KMS-11 (cell line): Measurements from ENCODE around the gene TTI1.

Experiments
- H2AFZ ChIP-seq: fragments of 200-600 bp; sonication (generic); 2 replicates; pipeline ENCODE4 v1.6.1; 2016; ENCODE audit warnings: antibody characterized with exemption, mixed run types, low read depth
- H3K27ac ChIP-seq: fragments of 200-600 bp; sonication (generic); 2 replicates; pipeline ENCODE4 v1.6.1; 2016; ENCODE audit warnings: mild to moderate bottlenecking, mixed run types
- H3K27me3 ChIP-seq: fragments of 200-600 bp; sonication (generic); 2 replicates; pipeline ENCODE4 v1.6.1; 2017; ENCODE audit warnings: mild to moderate bottlenecking, low read depth, mixed run types, moderate library complexity; ENCODE audit not compliant: insufficient read depth
- H3K36me3 ChIP-seq: fragments of 200-600 bp; sonication (generic); 2 replicates; pipeline ENCODE4 v1.6.1; 2017; ENCODE audit warnings: mild to moderate bottlenecking, mixed run types; ENCODE audit not compliant: insufficient read depth
- H3K4me1 ChIP-seq: fragments of 200-600 bp; sonication (generic); 2 replicates; pipeline ENCODE4 v1.6.1; 2016; ENCODE audit warnings: mild to moderate bottlenecking, low read depth, mixed run types; ENCODE audit not compliant: poor library complexity, severe bottlenecking
- H3K4me2 ChIP-seq: fragments of 200-600 bp; sonication (generic); 2 replicates; pipeline ENCODE4 v1.7.0; 2016; ENCODE audit warnings: mild to moderate bottlenecking, mixed run types
- H3K4me3 ChIP-seq: fragments of 200-600 bp; sonication (generic); IDR thresholded peaks from 2 replicates; pipeline ENCODE4 v1.6.1; 2017; ENCODE audit warnings: low read depth, low read length, mixed read lengths; ENCODE audit not compliant: insufficient read depth
- H3K79me2 ChIP-seq: fragments of 200-600 bp; sonication (generic); 2 replicates; pipeline ENCODE4 v1.6.1; 2016; ENCODE audit warnings: low read depth, mixed run types; ENCODE audit not compliant: insufficient read depth
- H3K9ac ChIP-seq: fragments of 200-600 bp; sonication (generic); 2 replicates; pipeline ENCODE4 v1.6.1; 2016; ENCODE audit warnings: mild to moderate bottlenecking, mixed run types
- H4K20me1 ChIP-seq: fragments of 200-600 bp; sonication (generic); 2 replicates; pipeline ENCODE4 v1.6.1; 2016; ENCODE audit warnings: mild to moderate bottlenecking, mixed run types; ENCODE audit not compliant: insufficient read depth
- TF ChIP-seq, protein P1 (sequence below): fragments of 200-600 bp; sonication (generic); conservative IDR thresholded peaks from 2 replicates; pipeline ENCODE4 v1.6.1; 2017; ENCODE audit warnings: low read depth, mild to moderate bottlenecking, antibody characterized with exemption, low read length, moderate library complexity, mixed read lengths

The TTI1 gene

DNA sequence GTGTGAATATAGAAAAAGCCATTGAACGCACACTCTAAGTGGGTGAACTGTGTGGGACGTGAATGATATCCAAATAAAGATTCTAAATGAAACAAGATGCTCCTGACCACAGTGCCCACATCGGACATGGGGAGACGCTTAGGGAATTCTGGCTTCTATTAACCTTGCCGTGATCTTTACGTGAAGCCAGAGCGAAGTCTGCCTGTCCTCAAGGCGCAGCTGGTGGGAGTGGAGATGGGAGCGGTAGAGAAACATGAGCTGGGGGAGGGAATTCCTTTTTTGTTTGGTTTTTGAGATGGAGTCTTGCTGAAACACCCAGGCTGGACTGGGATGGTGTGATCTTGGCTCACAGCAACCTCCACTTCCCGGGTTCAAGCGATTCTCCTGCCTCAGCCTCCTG, 84.3 kb downstream of the TTI1 start:
- no peaks in the 10 kb centered on the region for H3K27me3 ChIP-seq
- H2AFZ ChIP-seq = no peak overlapping the region
- no peaks in the 10 kb centered on the region for H3K4me1 ChIP-seq
- H3K9ac ChIP-seq = no peak overlapping the region
- H3K4me3 ChIP-seq = no peak overlapping the region
- no peaks in the 10 kb centered on the region for H3K36me3 ChIP-seq
- TF ChIP-seq, protein P1, sequence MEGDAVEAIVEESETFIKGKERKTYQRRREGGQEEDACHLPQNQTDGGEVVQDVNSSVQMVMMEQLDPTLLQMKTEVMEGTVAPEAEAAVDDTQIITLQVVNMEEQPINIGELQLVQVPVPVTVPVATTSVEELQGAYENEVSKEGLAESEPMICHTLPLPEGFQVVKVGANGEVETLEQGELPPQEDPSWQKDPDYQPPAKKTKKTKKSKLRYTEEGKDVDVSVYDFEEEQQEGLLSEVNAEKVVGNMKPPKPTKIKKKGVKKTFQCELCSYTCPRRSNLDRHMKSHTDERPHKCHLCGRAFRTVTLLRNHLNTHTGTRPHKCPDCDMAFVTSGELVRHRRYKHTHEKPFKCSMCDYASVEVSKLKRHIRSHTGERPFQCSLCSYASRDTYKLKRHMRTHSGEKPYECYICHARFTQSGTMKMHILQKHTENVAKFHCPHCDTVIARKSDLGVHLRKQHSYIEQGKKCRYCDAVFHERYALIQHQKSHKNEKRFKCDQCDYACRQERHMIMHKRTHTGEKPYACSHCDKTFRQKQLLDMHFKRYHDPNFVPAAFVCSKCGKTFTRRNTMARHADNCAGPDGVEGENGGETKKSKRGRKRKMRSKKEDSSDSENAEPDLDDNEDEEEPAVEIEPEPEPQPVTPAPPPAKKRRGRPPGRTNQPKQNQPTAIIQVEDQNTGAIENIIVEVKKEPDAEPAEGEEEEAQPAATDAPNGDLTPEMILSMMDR = no peak
- H3K27ac ChIP-seq = no peak overlapping the region
- H3K4me2 ChIP-seq = no peak overlapping the region
- no peaks in the 10 kb centered on the region for H4K20me1 ChIP-seq
- no peaks in the 10 kb centered on the region for H3K79me2 ChIP-seq

DNA sequence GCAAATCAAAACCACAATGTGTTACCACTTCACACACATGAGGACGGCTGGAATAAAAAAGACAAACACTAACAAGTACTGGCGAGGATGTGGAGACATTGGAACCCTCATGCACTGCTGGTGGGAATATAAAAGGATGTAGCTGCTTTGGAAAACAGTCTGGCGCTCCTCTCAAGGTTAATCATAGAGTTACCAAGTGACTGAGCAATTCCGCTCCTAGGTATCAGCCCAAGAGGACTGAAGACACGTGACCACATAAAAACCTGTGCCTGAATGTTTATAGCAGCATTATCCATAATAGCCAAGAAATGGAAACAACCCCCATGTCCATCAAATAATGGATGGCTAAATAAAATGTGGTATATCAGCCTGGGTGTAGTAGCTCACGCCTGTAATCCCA, 85.3 kb downstream of the TTI1 start:
- TF ChIP-seq, protein P1 = no peak
- Histone ChIP-seq H3K27me3 (no peaks in the 10 kb centered on the region), H3K9ac (no peak overlapping the region), H3K79me2 (no peaks in the 10 kb centered on the region), H3K27ac (no peak overlapping the region), H3K36me3 (no peaks in the 10 kb centered on the region), H3K4me1 (no peaks in the 10 kb centered on the region), H4K20me1 (no peaks in the 10 kb centered on the region), H3K4me3 (no peak overlapping the region), H2AFZ (no peak overlapping the region), H3K4me2 (no peak overlapping the region)

DNA sequence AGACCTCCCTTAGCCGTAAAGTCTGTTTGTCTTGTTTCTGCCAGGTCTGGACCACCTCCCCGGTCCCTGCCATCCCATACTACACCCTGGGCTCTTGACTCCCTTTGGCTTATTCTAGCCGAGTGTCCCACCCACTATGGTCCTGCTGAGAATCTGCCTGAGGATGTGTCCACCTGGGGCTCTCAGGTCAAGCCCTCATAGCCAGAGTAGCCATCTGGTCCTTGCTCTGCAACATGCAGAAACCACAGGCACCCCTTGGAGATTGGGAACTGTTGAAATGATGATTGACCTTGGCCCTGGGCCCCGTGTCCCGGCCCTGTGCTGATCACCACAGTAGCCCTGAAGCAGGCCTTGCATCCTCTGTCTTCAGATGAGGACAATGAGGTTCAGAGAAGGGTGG, 86.3 kb downstream of the TTI1 start:
- H3K4me2 ChIP-seq = no peak overlapping the region
- no peak overlapping the region for H2AFZ ChIP-seq
- H3K27me3 ChIP-seq = no peaks in the 10 kb centered on the region
- H3K79me2 ChIP-seq = no peaks in the 10 kb centered on the region
- no peak overlapping the region for H3K27ac ChIP-seq
- no peaks in the 10 kb centered on the region for H3K4me1 ChIP-seq
- H3K9ac ChIP-seq = no peak overlapping the region
- H4K20me1 ChIP-seq = no peaks in the 10 kb centered on the region
- H3K36me3 ChIP-seq = no peaks in the 10 kb centered on the region
- TF ChIP-seq, protein P1 = no peak
- H3K4me3 ChIP-seq = no peak overlapping the region

DNA sequence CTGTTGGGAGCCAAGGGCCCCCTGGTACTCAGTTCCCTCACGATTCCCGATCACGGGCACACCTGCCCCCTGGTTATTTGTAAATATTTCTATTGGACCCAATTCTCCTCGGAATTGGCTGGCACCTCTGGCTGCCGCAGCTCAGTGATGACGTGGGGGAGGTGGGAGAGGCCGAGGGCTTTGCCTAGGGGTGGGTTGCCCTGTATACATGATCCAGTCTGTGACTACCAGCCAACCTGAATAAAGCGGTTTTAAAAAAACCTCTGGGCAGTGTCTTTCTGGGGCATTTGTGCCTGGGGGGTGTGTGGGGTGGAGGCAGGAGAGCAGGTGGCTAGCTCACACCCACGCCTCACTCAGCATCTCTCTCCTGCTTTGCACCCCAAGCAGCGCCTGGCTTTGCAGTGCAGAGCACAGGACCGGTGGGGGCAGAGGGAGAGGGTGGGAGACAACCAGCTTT, 88.1 kb downstream of the TTI1 start:
- TF ChIP-seq, protein P1 = no peak
- Histone ChIP-seq H2AFZ (no peak overlapping the region), H3K4me3 (no peak overlapping the region), H3K4me1 (no peaks in the 10 kb centered on the region), H3K9ac (no peak overlapping the region), H3K27me3 (no peaks in the 10 kb centered on the region), H3K4me2 (no peak overlapping the region), H3K27ac (no peak overlapping the region), H4K20me1 (no peaks in the 10 kb centered on the region), H3K79me2 (no peaks in the 10 kb centered on the region), H3K36me3 (no peaks in the 10 kb centered on the region)
